Cardiac muscle cell (in vitro differentiated cells and primary cell): ENCODE measurements around the gene RDM1. TPM values are rescaled to one million over a fixed set of nuclear protein-coding genes. Genes with fewer than 3 reads are reported as not detected.

ENCODE experiments used
- DNase-seq, 2 donors: peaks; one replicate each; pipeline versions ENCODE4 v3.0.0 to v3.0.0-alpha.2; 2010 to 2017; ENCODE audit warnings: low read depth in 1 of 2, low spot score in 1 of 2
- H3K27ac ChIP-seq: fragments of 200-600 bp; sonication (generic); 2 replicates; pipeline ENCODE4 v1.5.1; 2016
- H3K27me3 ChIP-seq: fragments of 200-600 bp; sonication (generic); 2 replicates; pipeline ENCODE4 v1.6.0; 2016; ENCODE audit warnings: control low read depth
- H3K36me3 ChIP-seq: fragments of 200-600 bp; sonication (generic); 2 replicates; pipeline ENCODE4 v1.5.1; 2016; ENCODE audit warnings: control low read depth
- H3K4me1 ChIP-seq: fragments of 200-600 bp; sonication (generic); 2 replicates; pipeline ENCODE4 v1.8.1; 2017; ENCODE audit warnings: low read depth, mild to moderate bottlenecking, mixed run types
- H3K4me3 ChIP-seq: fragments of 200-600 bp; sonication (generic); 2 replicates; pipeline ENCODE4 v1.5.1; 2016; ENCODE audit warnings: mild to moderate bottlenecking
- H3K9me3 ChIP-seq: fragments of 200-600 bp; sonication (generic); 2 replicates; pipeline ENCODE4 v1.5.1; 2017; ENCODE audit warnings: low read depth, mild to moderate bottlenecking, control low read depth
- CTCF ChIP-seq: IDR thresholded peaks from 2 replicates; pipeline ENCODE4 v1.5.1; 2012; ENCODE audit warnings: low read depth, mild to moderate bottlenecking, low read length
- polyA plus RNA-seq: library from polyadenylated mRNA; unstranded; fragments of >200 nt; fragmentation: Nextera tagmentation; extraction: Ambion mirVana; gene quantifications from 2 replicates; pipeline ENCODE4 v1.2.1, GENCODE V29; 2016
- total RNA-seq: library from RNA; depleted of rRNA; stranded (reverse); fragments of >200 nt; gene quantifications from 2 replicates; pipeline ENCODE4 v1.2.3, GENCODE V29; 2016

Gene RDM1
- total and polyA plus RNA-seq, 2 experiments from 2014 or later: 2.6 to 6.4 TPM

DNA sequence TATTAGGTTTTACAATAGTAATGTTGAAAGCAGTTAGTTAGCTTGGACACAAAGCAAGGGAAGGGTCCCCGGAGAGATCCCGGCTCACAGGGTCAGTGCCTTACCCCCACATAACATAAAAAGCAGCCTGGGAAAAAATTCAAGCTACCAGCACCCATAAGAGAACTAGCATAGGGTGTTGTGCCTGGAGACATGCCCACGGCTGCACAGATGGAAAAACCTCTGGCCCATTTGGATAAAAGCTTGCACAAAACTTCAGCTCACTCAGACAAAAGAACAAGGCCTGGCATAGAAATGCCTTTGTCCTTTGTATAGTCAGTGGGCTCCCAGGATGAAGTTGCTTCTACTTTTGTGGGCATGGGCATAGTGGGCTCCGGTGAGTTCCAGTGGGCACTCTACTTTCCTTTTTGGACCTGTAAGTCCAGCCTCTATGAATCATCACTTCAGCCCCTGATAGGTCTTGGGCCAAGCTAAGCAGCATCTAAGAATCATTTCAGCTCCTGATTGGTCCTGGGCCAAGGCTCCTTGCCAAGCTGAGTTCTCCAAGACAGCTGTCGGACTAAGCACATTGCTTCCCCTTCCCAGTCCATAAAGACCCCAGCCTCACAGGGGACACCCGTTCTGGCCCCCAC lies 1.3 kb upstream of the RDM1 start:
- Histone ChIP-seq H3K4me3 (no peak overlapping the region), H3K27ac (peak overlapping the region; percentile 10), H3K9me3 (no peaks in the 10 kb centered on the region), H3K4me1 (peaks cover 3% of the 10 kb centered on the region), H3K36me3 (no peaks in the 10 kb centered on the region), H3K27me3 (no peaks in the 10 kb centered on the region)
- peak in 1 of 2 donors; percentile 90 for DNase-seq
- TF ChIP-seq CTCF: no peak

GRCh38 chr17:35927714-35928113 lies 2.9 kb downstream of the RDM1 start:
- Histone ChIP-seq H3K4me1 (peaks cover 3% of the 10 kb centered on the region), H3K27me3 (no peaks in the 10 kb centered on the region), H3K9me3 (no peaks in the 10 kb centered on the region), H3K27ac (no peak overlapping the region), H3K4me3 (no peak overlapping the region), H3K36me3 (no peaks in the 10 kb centered on the region)
- TF ChIP-seq CTCF: no peak
- no peak for DNase-seq

DNA sequence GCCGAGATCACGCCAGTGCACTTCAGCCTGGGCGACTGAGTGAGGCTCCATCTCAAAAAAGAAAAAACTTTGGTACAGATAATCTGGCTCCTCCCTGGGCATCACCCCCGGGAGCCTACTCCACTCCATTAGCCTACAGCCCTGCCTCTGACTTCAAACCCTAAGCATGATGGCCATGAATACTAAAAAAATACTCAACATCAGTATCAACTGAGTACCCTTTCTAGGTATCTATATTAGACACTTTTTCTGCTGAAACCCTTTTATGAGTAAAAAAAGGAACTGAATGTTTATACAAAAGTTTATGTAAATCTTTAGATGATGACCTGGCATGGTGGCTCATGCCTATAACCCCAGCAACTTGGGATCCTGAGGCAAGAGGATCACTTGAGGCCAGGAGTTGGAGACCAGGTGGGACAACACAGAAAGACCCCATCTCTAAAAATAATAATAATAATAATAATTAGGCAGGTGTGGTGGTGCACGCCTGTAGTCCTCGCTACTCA lies 6.9 kb downstream of the RDM1 start:
- H3K4me3 ChIP-seq: no peak overlapping the region
- H3K27me3 ChIP-seq: no peaks in the 10 kb centered on the region
- H3K27ac ChIP-seq: no peak overlapping the region
- H3K36me3 ChIP-seq: no peaks in the 10 kb centered on the region
- no peaks in the 10 kb centered on the region for H3K4me1 ChIP-seq
- TF ChIP-seq CTCF: no peak
- no peaks in the 10 kb centered on the region for H3K9me3 ChIP-seq
- DNase-seq: no peak

GRCh38 chr17:35920229-35920628 lies 10.3 kb downstream of the RDM1 start:
- Histone ChIP-seq H3K4me3 (no peak overlapping the region), H3K4me1 (no peaks in the 10 kb centered on the region), H3K9me3 (no peaks in the 10 kb centered on the region), H3K36me3 (no peaks in the 10 kb centered on the region), H3K27ac (no peak overlapping the region), H3K27me3 (no peaks in the 10 kb centered on the region)
- no peak for TF ChIP-seq CTCF
- DNase-seq: no peak

DNA sequence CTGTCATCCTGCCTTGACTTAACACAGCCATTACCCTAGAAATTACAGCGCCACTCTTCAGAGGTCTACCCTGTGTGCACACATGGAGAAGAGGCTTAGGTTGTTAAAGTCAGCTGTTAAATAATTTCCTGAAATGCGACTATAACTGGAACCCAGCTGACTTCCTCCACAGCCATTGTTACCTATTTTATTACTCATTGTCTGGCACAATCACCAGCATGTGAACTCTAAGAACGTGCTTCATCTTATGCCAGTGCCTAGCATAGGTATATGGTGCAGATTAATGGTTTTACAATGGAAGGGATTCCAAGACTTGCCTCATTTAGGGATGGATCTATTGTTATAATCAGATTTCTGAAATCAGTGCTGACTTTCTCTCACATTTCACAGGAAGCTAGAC lies 11.9 kb downstream of the RDM1 start:
- no peaks in the 10 kb centered on the region for H3K9me3 ChIP-seq
- no peak for TF ChIP-seq CTCF
- H3K27me3 ChIP-seq: no peaks in the 10 kb centered on the region
- H3K4me3 ChIP-seq: no peak overlapping the region
- no peaks in the 10 kb centered on the region for H3K4me1 ChIP-seq
- H3K27ac ChIP-seq: no peak overlapping the region
- no peak for DNase-seq
- H3K36me3 ChIP-seq: no peaks in the 10 kb centered on the region
